ENCODE measurements around the gene CIC.

CIC gene

DNA sequence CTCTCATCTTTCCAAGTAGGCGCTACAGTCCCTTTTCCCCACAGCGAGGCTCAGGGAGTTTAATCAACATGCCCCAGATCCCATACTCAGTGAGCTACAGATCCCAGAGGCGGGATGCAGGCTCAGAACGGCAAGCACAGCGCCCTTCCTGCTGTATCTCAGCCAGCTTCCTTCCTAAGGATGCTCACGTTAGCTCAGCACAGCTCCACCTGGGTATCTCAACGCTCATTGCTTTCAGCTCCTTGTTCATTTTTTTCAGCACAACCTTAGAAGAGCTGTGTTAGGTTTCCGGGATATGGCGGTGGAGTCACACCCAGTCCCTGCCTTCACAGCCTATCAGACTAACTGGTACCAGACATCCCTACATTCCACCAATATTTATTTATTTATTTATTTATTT, 53.3 kb downstream of the CIC start:
- H3K4me3 ChIP-seq (ENCODE audit: low read depth, low read length): no peak overlapping the region
- TF ChIP-seq, protein P1, sequence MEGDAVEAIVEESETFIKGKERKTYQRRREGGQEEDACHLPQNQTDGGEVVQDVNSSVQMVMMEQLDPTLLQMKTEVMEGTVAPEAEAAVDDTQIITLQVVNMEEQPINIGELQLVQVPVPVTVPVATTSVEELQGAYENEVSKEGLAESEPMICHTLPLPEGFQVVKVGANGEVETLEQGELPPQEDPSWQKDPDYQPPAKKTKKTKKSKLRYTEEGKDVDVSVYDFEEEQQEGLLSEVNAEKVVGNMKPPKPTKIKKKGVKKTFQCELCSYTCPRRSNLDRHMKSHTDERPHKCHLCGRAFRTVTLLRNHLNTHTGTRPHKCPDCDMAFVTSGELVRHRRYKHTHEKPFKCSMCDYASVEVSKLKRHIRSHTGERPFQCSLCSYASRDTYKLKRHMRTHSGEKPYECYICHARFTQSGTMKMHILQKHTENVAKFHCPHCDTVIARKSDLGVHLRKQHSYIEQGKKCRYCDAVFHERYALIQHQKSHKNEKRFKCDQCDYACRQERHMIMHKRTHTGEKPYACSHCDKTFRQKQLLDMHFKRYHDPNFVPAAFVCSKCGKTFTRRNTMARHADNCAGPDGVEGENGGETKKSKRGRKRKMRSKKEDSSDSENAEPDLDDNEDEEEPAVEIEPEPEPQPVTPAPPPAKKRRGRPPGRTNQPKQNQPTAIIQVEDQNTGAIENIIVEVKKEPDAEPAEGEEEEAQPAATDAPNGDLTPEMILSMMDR (IDR thresholded peaks at IDR 0.05; ENCODE audit: control insufficient read depth, extremely low read depth, insufficient read depth): no peak
- no peak for DNase-seq (ENCODE audit: low read depth)

DNA sequence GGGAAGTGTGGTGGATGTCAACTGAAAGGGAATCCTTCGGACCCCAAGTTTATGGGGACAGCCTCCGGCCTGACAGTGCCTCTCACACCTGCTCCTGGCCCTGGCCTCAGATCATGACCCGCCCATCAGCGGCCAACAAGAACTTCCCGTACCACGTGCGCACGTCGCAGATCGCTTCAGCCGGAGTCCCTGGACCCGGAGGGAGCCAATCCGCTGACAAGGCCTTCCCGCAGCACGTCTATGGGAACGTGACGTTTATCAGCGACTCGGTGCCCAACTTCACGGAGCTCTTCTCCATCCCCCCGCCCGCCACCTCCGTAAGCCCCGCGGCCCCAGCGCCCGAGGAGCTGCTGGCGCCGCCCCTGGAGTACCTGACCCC, 54.4 kb downstream of the CIC start:
- no peak overlapping the region for H3K4me3 ChIP-seq (ENCODE audit: low read depth, low read length)
- TF ChIP-seq, protein P1 (IDR thresholded peaks at IDR 0.05; ENCODE audit: control insufficient read depth, extremely low read depth, insufficient read depth): no peak
- no peak for DNase-seq (ENCODE audit: low read depth)

DNA sequence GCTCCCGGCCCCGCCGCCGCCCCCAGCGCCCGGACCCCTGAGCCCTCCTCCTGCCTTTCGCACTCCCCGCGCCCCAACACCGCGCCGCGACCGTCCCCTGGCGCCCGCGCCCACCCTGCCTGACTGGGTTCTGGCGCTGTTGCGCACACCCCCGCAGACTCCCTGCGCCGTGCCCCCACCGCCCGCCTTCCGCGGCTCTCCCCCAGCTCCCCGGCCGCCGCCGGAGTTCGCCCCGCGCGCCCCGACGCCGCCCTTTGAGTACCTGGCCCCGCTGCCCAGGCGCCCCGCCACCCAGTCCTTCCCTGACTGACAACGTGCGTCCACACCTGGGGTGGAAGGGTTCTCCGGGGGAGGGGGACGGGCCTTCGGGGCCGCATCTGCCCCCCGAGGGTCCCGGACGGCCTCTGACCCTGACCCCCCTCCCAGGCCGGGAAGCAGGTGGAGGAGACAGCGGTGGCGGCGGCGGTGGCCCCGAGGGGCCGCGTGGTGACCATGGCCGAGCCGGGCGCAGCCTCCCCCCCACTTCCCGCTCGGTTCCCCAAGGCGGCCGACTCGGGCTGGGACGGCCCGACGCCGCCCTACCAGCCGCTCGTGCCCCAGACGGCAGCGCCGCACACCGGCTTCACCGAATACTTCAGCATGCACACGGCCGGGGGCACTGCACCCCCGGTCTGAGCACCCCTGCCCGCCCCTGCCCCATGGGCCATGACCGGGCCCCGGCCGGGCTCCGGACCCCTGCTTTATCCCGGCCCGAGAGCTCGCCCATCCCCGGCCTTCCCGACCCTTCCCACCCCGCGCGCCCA, 55.0 kb downstream of the CIC start:
- TF ChIP-seq, protein P1 (IDR thresholded peaks at IDR 0.05; ENCODE audit: control insufficient read depth, extremely low read depth, insufficient read depth): no peak
- DNase-seq (ENCODE audit: low read depth): no peak
- no peak overlapping the region for H3K4me3 ChIP-seq (ENCODE audit: low read depth, low read length)

DNA sequence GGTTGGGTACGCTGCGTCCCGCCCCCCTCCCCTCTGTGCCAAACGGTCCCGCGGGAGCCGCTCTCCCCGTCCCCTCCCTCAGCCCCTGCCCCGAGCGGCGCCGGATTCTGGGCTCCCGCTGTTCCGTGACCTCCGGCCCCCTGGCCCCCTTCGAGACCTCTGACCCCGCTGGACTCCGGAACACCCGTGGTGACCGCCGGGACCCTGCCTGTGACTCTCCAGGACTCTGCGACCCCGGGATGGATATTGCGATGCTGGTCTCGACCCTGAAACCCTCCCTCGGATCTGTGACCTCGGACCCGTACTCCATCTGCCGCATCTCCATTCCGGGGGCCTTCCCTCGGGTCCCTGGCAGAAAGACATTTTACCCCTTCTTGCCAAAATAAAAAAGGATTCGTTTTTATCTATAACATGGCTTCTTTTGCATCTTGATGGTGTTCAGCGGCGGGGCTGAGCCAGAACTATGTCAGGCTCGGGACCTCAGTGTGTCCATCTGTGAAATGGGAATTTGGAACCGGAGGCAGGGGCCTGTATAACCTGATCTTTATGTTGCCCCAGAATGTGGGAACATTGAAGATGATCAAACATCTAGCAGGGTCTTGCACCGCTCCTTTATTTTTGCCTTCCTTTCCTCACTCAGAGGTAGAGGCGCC, 55.7 kb downstream of the CIC start:
- DNase-seq (ENCODE audit: low read depth): no peak
- H3K4me3 ChIP-seq (ENCODE audit: low read depth, low read length): peak overlapping the region; percentile 15; the same call in 1 of the 2 replicates
- TF ChIP-seq, protein P1 (IDR thresholded peaks at IDR 0.05; ENCODE audit: control insufficient read depth, extremely low read depth, insufficient read depth): no peak

DNA sequence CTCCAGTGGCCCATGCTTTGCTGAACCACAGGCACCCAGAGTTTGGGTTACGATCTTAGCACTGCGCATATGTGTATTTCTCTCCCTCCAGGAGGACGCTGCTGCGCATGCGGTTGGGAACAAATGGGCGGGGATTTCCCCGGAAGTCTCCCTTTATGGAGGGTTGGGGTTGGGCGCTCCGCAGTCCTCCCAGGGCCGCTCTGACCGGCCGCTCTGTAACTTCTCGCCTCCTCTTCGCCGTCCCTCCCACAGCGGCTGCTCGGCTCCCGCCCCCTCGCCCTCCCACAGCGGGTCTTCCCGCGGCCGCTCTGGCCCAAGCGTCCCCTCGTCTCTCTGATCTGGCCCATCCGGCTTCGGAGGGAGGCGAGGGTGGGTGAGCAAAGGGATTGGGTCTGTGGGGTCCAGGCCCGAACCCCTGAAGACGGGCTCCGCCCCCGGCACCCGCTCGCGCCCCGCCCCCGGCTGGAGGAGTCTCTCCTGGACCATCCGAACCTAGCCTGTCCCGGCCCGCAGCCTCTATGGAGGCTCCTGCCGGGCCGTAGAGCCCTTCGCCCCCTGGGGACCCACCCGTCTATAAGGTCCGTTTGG, 56.4 kb downstream of the CIC start, which contains the start of gene MEGF8:
MEGF8 (plus strand) TSS at position 328 of the 588 bp plus-strand sequence. CDS start 609 bp downstream, outside the sequence.
- peak; percentile 86 for DNase-seq (ENCODE audit: low read depth)
- H3K4me3 ChIP-seq (ENCODE audit: low read depth, low read length): peak within 1 kb of the TSS; percentile 72
- TF ChIP-seq, protein P1 (IDR thresholded peaks at IDR 0.05; ENCODE audit: control insufficient read depth, extremely low read depth, insufficient read depth): peak; percentile 76

DNA sequence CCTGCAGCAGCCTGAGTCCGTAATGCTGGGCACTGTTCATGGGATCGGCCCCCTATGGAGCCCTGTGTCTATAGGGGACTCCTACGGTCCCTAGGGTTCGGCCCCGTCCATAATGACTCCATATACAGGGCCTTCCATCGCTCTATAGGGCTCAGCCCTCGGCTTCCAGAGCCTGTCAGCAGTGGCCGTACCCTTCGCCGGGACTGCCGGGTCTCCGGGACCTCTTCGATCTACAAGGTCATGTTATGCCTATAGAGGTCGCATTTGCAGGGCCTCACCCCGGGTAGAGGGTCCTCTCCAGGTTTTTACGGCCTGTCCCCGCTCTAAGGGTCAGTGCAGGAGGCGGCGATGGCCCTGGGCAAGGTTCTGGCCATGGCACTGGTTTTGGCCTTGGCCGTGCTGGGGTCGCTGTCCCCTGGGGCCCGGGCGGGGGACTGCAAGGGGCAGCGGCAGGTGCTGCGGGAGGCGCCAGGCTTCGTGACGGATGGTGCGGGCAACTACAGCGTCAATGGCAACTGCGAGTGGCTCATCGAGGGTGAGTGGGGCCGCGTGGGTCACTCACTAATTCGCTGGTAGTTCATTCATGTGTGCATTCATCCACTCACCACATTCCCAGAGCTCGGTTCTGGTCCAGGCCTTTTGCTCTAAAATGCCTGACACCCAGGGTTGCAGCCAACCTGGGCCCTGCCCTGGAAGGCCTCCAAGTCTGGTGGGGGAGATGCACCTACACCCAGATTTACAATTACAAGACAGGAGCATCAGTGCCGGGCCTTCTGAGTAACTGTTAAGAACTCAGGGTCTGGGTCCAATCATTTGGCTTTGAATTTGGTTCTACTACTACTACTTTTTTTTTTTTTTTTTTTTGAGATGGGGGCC, 57.1 kb downstream of the CIC start:
- DNase-seq (ENCODE audit: low read depth): no peak
- peak overlapping the region; percentile 72 for H3K4me3 ChIP-seq (ENCODE audit: low read depth, low read length)
- TF ChIP-seq, protein P1 (IDR thresholded peaks at IDR 0.05; ENCODE audit: control insufficient read depth, extremely low read depth, insufficient read depth): no peak
